HG03095 (cell line): ENCODE data around the gene RAP1GDS1.
"Not testable (repeated sequence)": the region's sequence is repeated elsewhere in the genome, so short reads cannot be mapped to it uniquely, and the experiment has no call there.

Experiments
- ATAC-seq: cut with Tn5 transposase; IDR thresholded peaks from one replicate; pipeline ENCODE4 v1.9.1; 2021; ENCODE audit warnings: moderate library complexity; ENCODE audit not compliant: unreplicated experiment

The RAP1GDS1 gene

GRCh38 chr4:98430708-98431403 is 169.7 kb downstream of the RAP1GDS1 start:
- no peak for ATAC-seq

GRCh38 chr4:98433691-98434090 is 172.5 kb downstream of the RAP1GDS1 start:
- ATAC-seq, result no peak

- no peak for ATAC-seq
These were observed 173.6 kb downstream of the RAP1GDS1 start for GRCh38 chr4:98434816-98435215.

GRCh38 chr4:98444371-98444770 is 183.2 kb downstream of the RAP1GDS1 start:
- no peak for ATAC-seq

DNA sequence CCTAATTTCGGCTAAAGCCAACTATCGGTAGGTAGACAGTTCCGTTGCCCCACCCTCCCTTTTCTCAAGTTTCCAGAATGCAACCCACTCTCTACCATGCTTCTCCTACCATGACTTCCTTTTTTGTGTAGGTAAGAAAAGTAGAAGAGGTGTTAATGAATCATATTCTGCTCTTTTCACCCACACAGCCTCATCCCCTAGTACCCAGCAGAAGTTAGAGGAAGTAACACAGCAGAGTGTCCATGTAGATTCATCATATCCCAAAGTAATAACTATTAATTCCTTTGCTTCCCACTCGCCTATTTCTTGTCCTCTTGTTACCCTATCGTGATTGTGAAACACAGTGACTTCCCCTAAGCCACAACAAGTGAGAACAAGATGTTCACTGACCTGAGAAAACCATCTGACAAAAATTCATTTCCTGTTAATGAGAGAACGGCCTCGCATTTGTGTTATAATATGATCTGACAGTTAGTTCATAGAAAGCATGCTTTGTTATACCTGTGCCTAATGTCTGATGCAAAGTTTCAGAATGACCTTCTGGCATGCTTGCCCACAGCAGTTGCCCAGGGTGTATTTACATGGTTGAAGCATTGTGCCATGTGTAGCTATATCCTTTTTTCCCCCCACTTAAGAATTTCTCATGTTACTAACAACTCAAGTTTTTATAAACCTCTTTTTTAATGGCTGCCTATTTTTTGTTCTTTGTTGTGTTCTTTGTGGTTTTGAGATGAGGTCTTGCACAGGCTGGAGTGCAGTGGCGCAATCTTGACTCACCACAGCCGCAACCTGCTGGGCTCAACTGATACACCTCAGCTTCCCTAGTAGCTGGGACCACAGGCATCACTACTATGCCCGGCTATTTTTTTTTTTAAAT is 185.6 kb downstream of the RAP1GDS1 start:
- ATAC-seq, result peak; percentile 82

DNA sequence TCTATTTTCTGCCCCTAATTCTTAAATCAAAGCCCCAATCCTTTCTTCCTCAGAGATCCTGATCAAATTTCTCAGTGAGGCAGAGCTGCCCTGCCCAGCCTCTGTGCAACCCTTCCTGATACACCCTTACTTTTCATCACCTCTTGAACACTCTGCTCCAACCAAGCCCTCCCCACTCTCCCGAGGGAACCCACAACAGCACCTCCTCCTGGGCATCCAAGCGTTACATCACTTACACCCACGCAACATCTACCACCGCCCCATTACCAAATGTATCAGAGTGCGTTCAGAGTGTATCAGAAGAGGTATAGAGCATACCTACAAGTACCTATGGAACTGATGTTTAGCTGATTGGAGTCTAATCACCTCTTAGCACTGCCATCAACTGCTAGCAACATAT is 186.5 kb downstream of the RAP1GDS1 start:
- ATAC-seq, result no peak

DNA sequence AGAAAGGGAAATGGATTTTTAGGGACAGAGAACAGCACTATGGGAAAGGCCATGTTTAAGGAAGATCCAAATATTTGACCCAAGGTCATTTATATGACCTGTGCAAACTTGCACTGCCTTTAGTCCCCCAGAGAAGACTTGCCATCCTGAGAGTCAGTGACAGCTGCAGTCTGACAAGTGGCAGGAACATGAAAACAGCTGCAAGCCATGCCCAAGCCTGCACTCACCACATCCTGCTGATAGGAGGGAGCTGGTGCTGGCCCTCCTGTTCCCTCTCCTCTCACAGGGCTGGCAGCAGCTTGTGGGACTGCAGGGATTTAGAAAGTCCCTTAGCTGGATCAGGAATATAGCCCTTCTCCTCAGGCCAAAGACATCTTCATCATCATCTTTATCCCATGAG is 187.7 kb downstream of the RAP1GDS1 start:
- no peak for ATAC-seq

- no peak for ATAC-seq
These were observed 190.9 kb downstream of the RAP1GDS1 start for GRCh38 chr4:98452091-98452490.

GRCh38 chr4:98457422-98457821 is 196.2 kb downstream of the RAP1GDS1 start:
- not testable (repeated sequence) for ATAC-seq

GRCh38 chr4:98461121-98461865 is 200.1 kb downstream of the RAP1GDS1 start:
- not testable (repeated sequence) for ATAC-seq

- no peak for ATAC-seq
These were observed 201.3 kb downstream of the RAP1GDS1 start for GRCh38 chr4:98462487-98462886.

- no peak for ATAC-seq
These were observed 205.8 kb downstream of the RAP1GDS1 start for GRCh38 chr4:98466868-98467599.

DNA sequence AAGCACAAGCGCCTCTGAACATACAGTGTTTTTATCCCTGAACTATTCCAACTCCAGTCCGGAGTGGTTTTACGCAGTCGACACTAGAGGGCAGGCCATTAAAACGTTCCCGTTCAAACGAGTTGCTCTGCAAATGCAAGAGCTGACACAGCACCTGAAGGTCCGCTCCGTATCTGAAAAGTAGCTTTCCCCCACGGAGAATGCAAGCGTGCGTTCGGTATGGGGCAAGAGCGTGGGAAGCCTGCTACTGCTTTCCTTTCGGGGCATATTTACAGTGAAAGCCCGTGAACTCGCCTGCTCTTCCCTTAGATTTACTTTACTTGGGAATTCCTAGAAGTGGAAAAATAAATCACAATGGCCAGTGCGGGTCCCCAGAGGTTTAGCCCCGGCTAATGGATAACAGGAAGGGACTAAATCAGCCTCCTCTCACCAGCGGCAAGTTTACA is 206.5 kb downstream of the RAP1GDS1 start:
- peak; percentile 98 for ATAC-seq

- no peak for ATAC-seq
These were observed 207.5 kb downstream of the RAP1GDS1 start for GRCh38 chr4:98468709-98469108.

GRCh38 chr4:98469771-98470170 is 208.6 kb downstream of the RAP1GDS1 start:
- ATAC-seq, result no peak

GRCh38 chr4:98470366-98470765 is 209.2 kb downstream of the RAP1GDS1 start:
- ATAC-seq, result no peak

DNA sequence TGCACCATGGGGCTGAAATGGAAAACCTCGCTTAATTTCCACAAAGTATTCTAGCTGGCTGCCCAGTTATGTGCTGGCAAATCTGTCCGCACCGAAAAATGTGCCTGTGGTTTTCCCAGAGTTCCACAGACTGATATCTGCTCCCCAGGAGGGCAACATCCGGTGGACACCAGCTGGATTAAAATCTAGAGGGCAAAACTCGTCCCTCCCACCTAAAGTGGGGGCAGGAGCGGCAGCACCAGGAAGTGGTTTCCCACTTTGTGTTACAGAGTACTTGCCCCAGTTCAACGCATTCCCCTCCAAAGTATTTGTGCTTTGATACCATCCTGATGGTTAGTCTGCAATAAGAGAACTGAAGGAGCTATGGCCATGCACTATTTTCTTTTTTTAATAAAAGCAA is 209.6 kb downstream of the RAP1GDS1 start:
- no peak for ATAC-seq

DNA sequence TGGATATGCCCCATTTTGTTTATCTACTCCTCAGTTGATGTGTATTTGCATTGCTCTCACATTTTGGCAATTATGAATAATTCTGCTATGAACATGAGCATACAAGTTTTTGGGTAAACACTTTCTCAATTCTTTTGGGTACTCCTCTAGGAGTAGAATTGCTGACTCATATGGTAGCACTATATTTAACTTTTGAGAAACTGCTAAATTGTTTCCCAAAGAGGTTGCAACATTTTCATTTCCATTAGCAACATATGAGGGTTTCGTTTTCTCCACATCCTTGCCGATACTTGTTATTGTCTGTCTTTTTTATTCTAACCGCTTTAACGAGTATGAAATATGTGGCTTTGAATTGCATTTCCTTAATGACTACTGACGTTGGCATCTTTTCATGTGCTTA is 211.9 kb downstream of the RAP1GDS1 start:
- no peak for ATAC-seq

DNA sequence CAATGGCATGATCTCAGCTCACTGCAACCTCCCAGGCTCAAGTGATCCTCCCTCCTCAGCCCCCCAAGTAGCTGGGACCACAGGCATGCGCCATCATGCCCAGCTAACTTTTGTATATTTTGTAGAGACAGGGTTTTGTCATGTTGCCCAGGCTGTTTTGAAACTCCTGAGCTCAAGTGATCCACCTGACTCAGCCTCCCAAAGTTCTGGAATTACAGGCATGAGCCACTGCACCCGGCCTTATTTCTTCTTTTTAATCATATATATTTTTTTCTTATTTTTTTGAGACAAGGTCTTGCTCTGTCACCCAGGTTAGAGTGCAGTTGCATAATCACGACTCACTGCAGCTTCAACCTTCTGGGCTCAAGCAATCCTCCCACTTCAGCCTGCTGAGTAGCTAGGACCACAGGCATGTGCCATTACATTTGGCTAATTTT is 213.2 kb downstream of the RAP1GDS1 start:
- no peak for ATAC-seq

GRCh38 chr4:98476891-98477290 is 215.7 kb downstream of the RAP1GDS1 start:
- ATAC-seq, result no peak

DNA sequence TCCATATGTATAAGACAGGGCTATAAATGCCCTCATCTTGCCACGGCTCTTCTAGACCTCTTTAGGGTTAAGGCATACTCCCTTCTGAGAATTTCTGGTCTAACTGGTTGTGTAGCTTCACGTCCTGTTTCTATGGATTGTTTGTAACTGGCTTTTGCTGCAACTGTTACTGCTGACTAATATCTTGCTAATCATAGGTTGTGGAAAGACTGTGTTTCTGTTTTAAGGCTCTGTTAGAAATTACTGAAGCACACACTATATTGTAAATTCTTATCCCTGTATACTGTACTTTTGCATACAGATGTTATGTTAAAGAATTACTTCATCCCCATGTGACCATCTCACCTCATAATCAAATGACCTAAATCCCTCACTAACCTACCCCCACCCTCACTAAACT is 218.4 kb downstream of the RAP1GDS1 start:
- not testable (repeated sequence) for ATAC-seq
